ENCODE results near the gene VPS35L. TPM values are rescaled to one million over a fixed set of nuclear protein-coding genes. Genes with fewer than 3 reads are reported as not detected.

Gene VPS35L
- total and polyA plus RNA-seq, 2 donors (not counting 1 experiment from before 2014, with no cell fraction given) = 17.5 to 62.1 TPM

- ATAC-seq (ENCODE audit: low read depth) = no peak
- peaks cover 19% of the 10 kb centered on the region for H3K4me1 Mint-ChIP-seq
- no peak for TF ChIP-seq CTCF (IDR thresholded peaks at IDR 0.05)
- TF ChIP-seq EZH2 (IDR thresholded peaks at IDR 0.05; ENCODE audit: borderline replicate concordance, insufficient read depth, low read depth, low read length, poor library complexity, severe bottlenecking) = no peak
- Histone ChIP-seq H2AFZ (ENCODE audit: insufficient read depth, low read depth, low read length, poor library complexity, severe bottlenecking) (peak overlapping the region; percentile 87), H3K4me3 (ENCODE audit: control extremely low read depth in 1 of 5, extremely low read depth in 1 of 5, insufficient read depth in 1 of 5, low read depth in 2 of 5, low read length in 4 of 5) (peak overlapping the region; percentile 68 to 99 (median 89)), H3K9me3 (ENCODE audit: control extremely low read depth in 1 of 3, control insufficient read depth in 2 of 3, insufficient read depth in 1 of 3, low read length in 2 of 3) (no peaks in the 10 kb centered on the region), H3K9ac (ENCODE audit: low read length) (peak overlapping the region; percentile 85), H3K4me2 (replicated peaks; ENCODE audit: low read depth, low read length, poor library complexity, severe bottlenecking) (peak overlapping the region; percentile 95), H4K20me1 (ENCODE audit: control insufficient read depth, insufficient read depth, low read length, poor library complexity, severe bottlenecking) (peaks cover under 1% of the 10 kb centered on the region), H3K27me3 (replicated peaks in 1 of 4; ENCODE audit: control extremely low read depth in 1 of 4, control insufficient read depth in 3 of 4, insufficient read depth in 4 of 4, low read length in 3 of 4) (no peaks in the 10 kb centered on the region), H3K4me1 (ENCODE audit: control insufficient read depth in 2 of 2, insufficient read depth in 2 of 2, low read length in 2 of 2) (peaks cover 11 to 13% of the 10 kb centered on the region in 2 donors), H3K27ac (ENCODE audit: low read length in 2 of 2) (peak overlapping the region in 1 of 2 donors; percentile 52), H3K36me3 (replicated peaks in 1 of 2; ENCODE audit: control extremely low read depth in 1 of 2, control insufficient read depth in 1 of 2, extremely low read depth in 1 of 2, insufficient read depth in 2 of 2, low read length in 1 of 2) (peaks cover 0 to 15% of the 10 kb centered on the region in 2 experiments), H3K79me2 (ENCODE audit: control insufficient read depth, insufficient read depth, low read length) (peaks cover 30% of the 10 kb centered on the region)
- ChIA-PET CTCF (interaction anchor here (1.0 kb wide), 1 partner anchor 163 kb away, joined by 3 read pairs; no protein-coding TSS in a partner anchor), POLR2A (interaction anchor here (1.0 kb wide), 1 partner anchor 162 kb away, joined by 4 read pairs; the partner anchor contains the start of gene VPS35L)
- no peaks in the 10 kb centered on the region for H3K9me3 Mint-ChIP-seq (ENCODE audit: insufficient read depth)
- H3K4me3 Mint-ChIP-seq = peak overlapping the region; percentile 93
- no peak for DNase-seq
- peak overlapping the region; percentile 81 for H3K27ac Mint-ChIP-seq
- 0% methylated on average over 9 of the region's 10 CpGs for WGBS (ENCODE audit: insufficient coverage)
- intact Hi-C loops (cut with micrococcal nuclease) = loop anchor here (5.0 kb wide), 1 partner anchor 915 kb away; the partner anchor contains the start of gene ARL6IP1
- no peaks in the 10 kb centered on the region for H3K27me3 Mint-ChIP-seq
Observed at GRCh38 chr16:19717314-19717713, 161.8 kb downstream of the VPS35L start.
